GM19240 (cell line): Measurements from ENCODE around the gene SZT2.
"Not testable (repeated sequence)": the region's sequence is repeated elsewhere in the genome, so short reads cannot be mapped to it uniquely, and the experiment has no call there.

Experiments
- DNase-seq: peaks from one replicate; pipeline ENCODE4 v3.0.0; 2011; ENCODE audit warnings: low spot score; ENCODE audit not compliant: insufficient read length

The SZT2 gene

DNA sequence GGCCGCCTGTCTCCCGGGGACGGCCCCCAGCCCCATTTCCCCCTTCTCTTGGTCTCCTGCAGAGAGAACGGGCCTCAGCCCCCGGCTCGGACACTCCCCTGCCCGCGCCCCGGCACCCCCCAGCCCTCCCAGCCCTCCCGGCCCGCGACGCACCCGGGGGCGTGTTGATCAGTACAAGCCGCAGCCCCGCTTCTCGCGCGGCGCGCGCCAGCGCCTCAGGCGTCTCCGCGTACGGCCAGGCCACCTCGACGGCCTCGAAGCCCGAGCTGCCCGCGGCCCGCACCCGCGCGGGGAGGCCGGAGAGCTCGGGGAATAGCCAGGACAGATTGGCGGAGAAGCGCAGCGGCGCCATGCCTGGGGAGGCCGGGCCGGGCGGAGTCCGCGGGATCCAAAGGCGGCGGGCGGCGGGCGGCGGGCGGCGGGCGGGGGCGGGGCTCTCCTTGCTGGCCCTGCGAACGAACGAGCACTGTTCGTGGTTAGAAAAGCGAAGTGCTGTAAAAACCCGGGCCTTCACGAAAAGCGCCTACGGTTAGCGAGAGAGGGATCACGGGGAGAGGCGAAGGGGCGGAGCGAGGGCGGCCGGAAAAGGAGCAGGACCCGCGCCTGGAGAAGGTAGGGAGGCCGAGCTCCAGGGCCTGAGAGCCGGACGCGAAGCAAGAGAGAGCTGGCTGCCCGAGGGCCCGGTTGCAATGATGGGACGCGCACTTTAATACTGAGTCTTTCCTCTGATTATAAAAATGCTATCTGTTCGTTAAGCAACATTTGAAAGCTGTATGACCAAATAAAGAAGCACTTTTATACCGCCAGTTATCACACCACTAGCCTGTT, 64.0 kb downstream of the SZT2 start, which contains the start of gene HYI:
Gene HYI, minus strand, starts transcription at position 490 of the 828 bp plus-strand sequence. Its CDS starts 138 bp downstream, at position 352.
- peak; percentile 49 for DNase-seq

- peak; percentile 93 for DNase-seq
Measured at GRCh38 chr1:43454270-43455011, 64.7 kb downstream of the SZT2 start.

- DNase-seq: no peak
Measured at GRCh38 chr1:43455213-43455889, 65.7 kb downstream of the SZT2 start.

DNA sequence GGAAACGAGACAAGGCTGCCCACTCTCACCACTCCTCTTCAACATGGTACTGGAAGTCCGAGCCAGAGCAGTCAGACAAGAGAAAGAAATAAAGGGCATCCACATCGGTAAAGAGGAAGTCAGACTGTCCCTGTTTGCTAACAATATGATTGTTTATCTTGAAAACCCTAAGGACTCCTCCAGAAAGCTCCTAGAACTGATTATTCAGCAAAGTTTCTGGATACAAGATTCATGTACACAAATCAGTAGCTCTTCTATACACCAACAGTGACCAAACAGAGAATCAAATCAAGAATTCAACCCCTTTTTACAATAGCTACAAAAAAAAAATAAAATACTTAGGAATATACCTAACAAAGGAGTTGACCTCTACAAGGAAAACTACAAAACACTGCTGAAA, 68.7 kb downstream of the SZT2 start:
- not testable (repeated sequence) for DNase-seq

DNA sequence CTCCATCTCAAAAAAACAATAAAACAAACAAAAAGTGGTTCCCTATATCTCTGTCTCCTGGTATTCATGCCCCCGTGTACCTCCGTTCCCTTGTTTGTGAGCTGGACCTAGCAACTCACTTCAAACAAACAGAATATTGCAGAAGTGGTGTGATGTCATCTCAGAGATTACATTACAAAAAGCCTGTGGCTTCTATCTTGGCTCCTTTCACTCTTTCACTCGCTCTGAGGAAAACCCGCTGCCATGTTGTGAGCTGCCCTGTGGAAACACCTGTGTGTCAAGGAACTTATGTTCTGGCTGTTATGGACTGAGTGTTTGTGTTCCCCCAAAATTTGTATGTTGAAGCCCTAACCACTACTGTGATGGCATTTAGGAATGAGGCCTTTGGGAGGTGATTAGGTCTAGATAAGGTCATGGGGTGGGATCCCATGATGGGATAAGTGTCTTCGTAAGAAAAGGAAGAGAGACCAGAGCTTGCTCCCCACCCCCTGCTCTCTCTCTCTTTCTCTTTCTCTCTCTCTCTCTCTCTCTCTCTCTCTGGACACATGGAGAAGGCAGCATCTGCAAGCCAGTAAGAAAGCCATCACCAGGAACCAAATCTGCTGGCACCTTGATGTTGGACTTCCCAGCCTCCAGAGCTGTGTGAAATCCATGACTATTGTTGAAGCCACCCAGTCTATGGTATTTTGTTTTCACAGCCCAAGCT, 71.4 kb downstream of the SZT2 start:
- no peak for DNase-seq

DNA sequence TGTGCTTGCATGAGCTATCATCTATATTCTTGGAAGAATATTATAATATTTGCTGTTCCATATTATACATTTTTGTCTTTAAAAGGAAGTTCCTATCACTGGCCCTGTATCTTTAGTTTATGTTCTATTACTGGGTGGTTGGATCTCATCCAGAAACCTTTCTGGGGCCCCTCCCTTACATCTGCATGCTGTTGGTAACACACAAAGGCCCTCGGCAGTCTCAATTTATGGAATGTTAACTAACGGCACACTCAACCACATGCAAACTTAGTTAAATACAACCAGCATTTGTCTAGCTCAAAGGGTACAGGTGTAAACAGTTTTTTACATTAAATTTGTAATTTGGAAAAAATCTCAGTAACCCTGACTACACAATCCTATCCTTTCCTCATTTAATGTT, 73.8 kb downstream of the SZT2 start:
- no peak for DNase-seq

GRCh38 chr1:43464681-43465504, 75.2 kb downstream of the SZT2 start:
- no peak for DNase-seq

GRCh38 chr1:43465505-43466067, 75.9 kb downstream of the SZT2 start:
- no peak for DNase-seq

DNA sequence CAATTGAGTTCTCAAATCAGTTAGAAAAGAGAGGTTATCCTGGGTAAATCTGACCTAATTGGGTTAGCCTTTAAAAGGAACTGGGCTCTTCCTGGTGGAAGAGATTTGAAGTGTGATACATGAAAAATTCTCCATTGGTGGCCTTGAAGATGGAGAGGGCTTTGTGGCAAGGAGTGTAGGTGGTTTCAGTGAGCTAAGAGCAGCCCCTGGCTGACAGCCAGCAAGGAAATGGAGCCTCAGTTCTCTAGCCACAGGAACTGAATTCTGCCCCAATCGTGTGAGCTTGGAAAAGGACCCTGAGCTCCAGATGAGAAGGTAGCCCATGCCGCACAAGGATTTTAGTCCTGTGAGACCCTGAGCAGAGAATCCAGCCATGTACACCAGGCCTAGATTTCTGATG, 76.7 kb downstream of the SZT2 start:
- DNase-seq: no peak

GRCh38 chr1:43468414-43468813, 78.7 kb downstream of the SZT2 start:
- DNase-seq: no peak

DNA sequence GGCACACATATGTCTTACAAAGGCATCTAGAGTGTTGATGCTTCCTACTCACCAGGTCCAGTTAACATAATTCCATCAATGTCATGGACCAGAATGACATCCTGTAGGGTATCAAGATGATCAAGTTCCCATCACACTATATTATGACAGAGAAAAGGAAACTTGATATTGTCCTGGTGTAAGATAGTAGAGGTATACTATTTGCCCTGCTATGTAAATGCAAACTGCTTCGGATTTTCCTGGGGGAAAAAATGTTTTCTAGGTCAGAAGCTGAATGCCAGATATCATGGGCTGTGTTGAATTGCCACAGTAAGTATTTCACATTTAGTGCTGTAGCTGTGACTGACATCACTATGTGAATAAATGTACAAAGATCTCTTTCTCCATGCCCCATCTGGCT, 80.2 kb downstream of the SZT2 start:
- no peak for DNase-seq

DNA sequence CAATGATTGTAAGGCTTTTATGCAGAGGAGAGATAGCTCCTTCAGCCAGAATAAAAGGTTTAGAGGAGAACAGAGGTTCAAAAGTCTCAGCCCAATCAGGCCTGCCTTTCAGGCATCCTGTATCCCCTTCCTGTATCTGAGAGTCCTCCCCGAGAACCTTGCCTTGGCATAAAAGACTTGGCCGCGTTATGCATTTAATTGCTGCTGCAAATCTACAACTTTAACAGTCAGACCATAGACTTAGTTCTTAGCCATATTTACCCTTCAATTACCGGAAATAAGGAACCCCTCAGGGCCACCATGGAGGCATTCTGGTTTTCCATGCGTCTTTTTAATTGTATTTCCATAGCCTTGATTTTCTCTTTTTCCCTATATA, 82.4 kb downstream of the SZT2 start:
- DNase-seq: no peak

DNA sequence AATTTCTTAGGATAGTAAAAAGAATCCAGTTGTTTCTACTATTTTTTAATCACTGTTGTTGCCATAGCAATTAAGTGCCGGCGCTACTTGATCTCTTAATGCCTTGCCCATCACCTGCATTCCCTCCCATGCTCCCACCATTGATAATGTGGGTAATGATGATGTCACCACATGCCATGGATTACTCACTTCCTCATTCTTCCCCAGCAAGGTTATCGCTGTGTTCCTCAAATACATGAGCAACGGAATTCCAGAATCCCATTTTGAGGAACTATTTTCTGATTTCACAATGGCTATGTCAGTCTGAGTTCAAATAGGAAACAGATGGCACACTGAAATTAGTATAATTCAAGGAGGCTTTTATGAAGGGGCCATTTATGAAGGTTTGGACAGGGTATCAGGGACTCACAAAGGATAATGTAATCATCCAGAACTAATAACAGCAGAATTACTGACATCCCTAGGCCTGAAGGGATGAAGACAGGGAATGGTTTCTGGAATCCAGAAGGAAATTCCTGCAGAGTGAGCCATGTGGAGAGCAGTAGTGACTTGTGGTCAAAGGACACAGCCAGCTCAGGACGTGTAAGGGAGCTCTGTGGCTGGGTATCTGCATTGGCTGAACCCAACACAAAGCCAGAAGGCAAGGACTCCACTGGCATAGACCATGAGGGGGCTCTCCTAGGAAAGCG, 82.9 kb downstream of the SZT2 start:
- not testable (repeated sequence) for DNase-seq

DNA sequence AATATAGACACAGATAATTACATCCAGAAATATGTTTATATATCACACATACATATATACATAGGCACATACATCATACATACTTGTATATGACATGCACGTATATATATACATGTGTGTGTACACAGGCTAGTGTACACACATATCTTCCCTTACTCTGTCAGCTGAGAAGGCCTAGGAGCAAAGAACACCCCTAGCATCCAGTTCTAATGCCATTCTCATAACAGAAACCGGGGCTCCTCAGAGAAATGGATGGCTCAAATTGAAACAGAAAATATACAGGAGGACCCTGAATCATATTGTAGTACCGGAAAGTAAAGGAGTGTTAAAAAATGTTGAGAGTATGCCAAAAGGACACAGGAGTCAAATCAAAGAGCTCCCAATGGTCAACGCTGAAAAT, 83.8 kb downstream of the SZT2 start:
- DNase-seq: no peak

- DNase-seq: not testable (repeated sequence)
Measured at GRCh38 chr1:43475611-43476401, 86.1 kb downstream of the SZT2 start.

DNA sequence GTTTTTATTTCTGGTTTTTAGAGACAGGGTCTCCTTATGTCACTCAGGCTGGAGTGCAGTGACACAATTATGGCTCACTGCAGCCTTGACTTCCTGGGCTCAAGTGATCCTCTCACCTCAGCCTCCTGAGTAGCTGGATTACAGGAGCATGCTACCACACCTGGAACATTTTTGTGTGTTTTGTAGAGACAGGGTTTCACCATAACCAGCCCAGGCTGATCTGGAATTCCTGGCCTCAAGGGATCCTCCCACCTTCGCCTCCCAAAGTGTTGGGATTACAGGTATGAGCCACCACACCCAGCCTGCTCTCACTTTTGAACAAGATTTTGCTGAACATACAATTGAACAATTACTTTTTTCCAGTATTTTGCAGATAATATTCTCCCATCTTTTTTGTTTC, 88.0 kb downstream of the SZT2 start:
- DNase-seq: no peak

- DNase-seq: no peak
Measured at GRCh38 chr1:43479414-43479813, 89.7 kb downstream of the SZT2 start.

- no peak for DNase-seq
Measured at GRCh38 chr1:43481491-43481890, 91.8 kb downstream of the SZT2 start.

DNA sequence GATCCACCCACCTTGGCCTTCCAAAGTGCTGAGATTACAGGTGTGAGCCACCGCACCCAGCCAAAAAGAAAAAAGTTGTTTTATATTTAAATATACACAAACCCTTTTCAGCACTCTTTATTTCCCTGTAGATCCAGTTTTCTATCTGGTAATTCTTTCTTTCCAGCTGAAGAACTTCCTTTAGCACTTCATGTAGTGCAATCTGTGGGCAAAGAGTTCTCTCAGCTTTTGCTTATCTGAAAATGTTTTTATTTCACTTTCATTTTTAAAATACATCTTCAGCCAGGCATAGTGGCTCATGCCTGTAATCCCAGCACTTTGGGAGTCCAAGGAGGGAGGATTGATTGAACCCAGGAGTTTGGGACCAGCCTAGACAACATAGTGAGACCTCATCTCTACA, 92.5 kb downstream of the SZT2 start:
- no peak for DNase-seq
